ENCODE data around the gene ANTXRL.
A peak's percentile ranks its signal among the peaks of the same experiment; 100 is the strongest.
"Not testable (repeated sequence)": the region's sequence is repeated elsewhere in the genome, so short reads cannot be mapped to it uniquely, and the experiment has no call there.

ANTXRL gene

GRCh38 chr10:46295350-46296010 lies 8.7 kb downstream of the ANTXRL start:
- not testable (repeated sequence) for DNase-seq

GRCh38 chr10:46296086-46296485 lies 9.3 kb downstream of the ANTXRL start:
- not testable (repeated sequence) for DNase-seq

- no peak for DNase-seq
Observed at GRCh38 chr10:46296641-46297141, 9.9 kb downstream of the ANTXRL start.

DNA sequence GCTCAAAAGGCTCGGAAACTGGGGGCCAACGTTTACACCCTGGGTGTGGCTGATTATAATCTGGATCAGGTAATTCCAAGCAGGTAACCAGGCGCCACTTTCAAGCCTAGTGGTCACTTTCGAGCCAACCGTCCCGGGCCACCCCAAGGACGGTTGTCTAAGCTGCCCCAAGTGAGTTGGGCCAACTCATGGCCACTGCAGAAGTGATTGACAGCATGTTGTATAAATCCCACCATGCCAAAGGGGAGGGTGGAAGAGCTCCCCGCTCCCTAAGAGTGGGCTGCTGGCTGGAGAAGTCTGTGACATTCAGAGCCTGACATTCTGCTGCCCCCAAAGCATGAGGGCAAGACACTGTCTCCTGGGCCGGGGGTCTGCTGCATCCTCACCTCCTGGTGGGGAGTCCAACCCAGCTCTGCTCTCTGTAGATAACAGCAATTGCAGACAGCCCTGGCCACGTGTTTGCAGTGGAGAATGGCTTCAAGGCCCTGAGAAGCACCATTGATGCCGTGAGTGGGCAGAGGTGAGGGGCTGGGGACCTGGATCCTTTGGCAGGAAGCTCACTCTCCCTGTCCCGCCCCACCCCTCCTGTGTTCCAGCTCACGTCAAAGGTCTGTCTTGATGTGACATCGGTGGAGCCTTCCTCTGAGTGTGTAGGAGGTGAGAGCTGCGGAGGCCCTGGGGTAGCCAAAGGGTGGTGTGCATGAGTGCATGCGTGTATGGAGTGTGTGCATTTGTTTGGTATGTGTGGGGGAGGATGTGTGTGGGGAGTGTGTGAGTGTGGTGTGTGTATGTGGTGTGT lies 10.8 kb downstream of the ANTXRL start:
- no peak for DNase-seq

DNA sequence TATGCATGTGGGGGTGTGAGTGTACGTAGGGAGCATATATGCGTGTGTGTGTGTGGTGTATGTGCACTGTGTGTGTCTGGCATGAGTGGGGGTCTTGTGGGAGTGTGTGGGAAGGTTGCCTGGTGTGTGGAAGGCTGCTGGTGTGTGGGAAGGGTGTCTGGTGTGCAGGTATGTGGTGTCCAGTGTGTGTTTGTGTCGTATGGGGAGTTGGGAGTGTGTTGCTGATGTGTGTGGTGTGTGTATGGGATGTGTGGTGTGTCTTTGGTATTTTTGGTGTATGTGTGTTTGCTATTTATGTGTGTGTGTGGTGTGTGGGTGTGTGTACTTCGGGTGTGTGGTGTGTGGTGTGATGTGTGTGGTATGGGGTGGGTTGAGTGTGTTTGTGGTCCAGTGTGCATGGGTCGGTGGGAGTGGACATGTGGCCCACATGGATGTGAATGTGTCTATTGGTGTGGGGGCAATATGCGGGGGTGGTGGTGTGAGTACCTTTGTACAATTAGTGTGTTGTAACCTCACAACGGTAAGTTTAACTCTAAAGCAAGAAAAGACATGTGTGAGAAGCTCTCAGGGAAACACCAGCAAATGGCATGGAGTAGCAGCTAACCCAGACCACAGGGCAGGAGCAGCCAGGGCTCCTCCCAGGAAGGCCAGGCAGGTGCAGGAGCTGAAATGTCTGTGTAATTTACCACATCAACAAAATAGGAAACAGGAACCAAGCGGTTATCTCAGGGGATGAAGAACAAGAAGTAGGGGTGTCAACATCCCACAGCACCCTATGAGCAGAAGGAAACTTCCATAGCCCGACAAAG lies 11.9 kb downstream of the ANTXRL start:
- DNase-seq, result no peak

GRCh38 chr10:46299286-46299535 lies 12.4 kb downstream of the ANTXRL start:
- no peak for DNase-seq

DNA sequence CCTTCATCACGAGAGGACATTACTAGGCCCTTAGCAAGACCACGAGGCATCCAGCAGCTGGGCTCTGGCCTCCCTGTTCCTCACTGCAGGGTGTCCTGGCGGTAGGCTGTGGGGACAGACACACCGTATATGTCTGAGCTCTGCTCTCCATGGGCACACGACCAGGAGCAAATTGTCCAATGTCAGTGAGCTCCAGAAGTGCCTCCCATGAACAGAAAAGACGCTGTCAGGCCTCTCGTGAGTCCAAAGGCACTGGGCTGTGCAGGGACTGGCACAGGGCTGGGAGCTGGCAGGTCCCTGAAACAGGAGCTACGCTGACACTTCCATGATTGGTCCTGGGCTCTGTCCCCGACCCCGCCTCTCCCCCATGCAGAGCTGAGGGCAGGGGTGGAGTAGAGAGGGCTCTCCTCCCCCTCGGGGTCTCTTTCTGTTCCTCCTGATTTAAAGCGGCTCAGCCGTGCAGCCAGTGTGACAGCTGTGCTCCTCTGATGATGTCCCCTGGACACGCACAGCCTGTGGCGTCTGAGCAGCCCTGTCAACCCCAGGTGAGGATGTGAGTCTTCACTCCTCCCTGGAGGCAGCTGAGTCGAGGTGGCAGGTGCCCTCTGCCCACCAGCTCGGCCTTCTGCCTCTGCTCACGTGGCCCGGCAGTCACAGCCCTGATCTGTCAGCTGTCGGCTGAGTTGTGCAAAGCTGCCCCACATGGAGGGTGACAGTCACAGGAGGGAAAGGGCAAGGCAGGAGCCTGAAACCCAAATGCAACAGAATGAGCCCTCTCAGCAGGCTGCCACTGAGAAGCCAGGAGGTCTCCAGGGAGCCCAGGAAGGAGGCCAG lies 13.0 kb downstream of the ANTXRL start:
- DNase-seq, result no peak

DNA sequence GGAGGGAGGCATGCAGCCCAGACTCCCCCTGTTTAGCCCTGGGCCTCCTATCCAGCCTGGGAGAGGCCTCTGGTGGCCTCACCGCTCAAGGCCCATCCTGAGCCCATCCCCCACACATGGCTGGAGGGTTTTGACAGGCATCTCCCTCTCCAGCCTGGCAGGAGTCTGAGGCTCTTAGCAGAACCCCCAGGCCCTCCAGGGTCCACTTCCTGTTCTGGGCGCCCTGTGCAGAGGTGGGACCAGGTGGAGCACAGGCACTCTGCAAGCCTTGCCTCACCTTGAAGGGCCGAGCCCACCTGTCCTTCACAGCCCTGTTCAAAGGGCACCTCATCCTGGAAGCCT lies 13.5 kb downstream of the ANTXRL start:
- DNase-seq, result not testable (repeated sequence)

GRCh38 chr10:46301056-46301645 lies 14.4 kb downstream of the ANTXRL start:
- peak in 2 of 14 donors; percentile 19 to 30 for DNase-seq

DNA sequence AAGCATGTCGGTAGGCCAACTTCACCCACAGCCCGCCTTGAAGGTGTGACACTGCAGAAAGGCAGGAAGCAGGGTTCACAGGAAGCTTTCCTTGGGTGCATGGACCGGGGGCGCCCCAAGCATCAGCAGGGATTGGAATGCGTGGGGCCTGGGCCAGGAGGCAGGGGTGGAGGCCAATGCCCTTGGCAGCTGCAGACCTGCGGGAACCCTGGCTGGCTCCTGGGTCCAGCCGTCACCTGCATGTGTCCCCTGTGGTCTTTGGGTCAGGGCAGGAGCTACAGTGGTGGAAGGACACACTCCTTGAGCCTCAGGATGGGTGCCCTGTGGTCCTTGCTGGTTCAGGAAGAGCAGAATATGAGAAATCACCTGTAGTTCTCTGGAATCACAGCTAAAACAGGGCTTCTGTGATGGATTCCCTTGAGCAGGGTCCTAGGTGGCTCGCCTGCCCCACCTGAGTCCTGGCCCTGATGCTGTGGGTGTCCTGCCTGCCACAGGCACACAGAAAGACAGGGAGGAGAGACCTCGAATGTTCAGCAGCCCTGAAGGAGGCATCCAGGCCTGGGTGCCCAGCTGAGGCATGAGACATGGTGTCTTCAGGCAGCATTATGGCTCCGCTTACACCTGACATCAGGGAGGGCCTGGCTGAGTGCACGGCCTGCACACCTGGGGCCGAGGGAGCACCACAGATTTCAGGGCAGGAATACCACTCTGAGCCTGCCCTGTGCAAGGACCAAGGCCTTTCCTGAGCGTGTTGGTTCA lies 15.1 kb downstream of the ANTXRL start:
- DNase-seq, result no peak

DNA sequence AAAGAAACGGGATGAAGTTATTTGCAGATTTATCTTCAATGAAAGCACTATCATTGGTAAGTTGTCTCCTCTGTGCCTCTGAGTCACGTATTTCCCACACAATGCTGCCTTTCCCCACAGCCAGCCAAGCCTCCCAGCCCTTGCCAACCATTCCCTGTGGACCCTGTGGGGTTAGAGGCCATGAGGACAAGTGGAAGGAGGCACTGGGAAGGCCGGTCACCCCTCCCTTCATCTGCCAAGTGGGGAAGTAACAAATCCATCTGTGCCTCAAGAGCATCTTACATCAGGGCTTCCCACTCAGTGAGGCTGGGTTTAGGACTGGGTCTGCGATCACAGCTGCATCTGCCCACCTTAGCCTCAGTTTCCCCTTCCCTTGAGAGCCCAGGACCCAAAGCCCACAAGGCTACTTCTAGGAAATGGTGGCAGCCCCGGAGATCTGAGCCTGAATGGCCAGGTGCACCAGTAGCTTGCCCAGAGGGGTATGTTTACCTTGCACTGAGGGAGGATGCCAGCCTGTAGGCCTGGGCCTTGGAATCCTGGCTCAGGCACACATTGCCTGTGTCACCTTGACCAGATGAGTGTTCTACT lies 16.1 kb downstream of the ANTXRL start:
- DNase-seq, result not testable (repeated sequence)

GRCh38 chr10:46304062-46304461 lies 17.3 kb downstream of the ANTXRL start:
- no peak for DNase-seq

- DNase-seq, result not testable (repeated sequence)
Observed at GRCh38 chr10:46304671-46305070, 17.9 kb downstream of the ANTXRL start.

DNA sequence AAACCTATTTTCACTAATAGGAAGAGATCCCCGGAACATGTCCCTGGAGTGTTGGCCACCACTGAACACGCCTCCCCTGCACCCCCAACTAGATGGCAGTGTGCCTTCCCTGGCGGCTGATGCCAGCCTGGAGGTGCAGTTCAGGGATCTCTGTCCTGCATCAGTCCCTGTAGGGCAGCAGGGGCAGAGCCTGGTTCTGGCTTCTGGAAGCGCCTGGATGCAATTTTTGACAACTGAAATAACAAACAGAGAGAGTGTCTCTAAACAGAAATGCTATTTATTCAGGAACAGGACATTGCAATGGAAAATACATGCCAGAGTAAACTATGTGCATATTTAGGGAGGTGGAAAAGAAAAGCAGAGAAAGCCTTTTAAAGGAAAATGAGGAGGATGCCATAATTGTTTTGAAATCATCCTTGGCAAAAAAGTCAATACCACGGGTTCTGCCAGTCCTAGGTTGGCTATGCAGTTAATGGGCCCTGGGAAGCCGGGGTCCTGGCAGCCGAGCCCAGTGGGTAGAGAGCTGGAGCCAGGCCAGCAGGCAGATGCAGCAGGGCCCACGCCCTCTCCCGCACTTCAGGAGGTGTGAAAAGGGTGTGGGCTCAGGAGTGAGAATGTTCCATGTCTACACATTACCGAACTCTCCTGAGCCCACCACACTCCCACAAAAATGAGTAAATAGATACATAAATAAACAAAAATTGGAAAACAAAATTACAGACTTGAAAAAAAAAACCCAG lies 18.5 kb downstream of the ANTXRL start:
- DNase-seq, result no peak

DNA sequence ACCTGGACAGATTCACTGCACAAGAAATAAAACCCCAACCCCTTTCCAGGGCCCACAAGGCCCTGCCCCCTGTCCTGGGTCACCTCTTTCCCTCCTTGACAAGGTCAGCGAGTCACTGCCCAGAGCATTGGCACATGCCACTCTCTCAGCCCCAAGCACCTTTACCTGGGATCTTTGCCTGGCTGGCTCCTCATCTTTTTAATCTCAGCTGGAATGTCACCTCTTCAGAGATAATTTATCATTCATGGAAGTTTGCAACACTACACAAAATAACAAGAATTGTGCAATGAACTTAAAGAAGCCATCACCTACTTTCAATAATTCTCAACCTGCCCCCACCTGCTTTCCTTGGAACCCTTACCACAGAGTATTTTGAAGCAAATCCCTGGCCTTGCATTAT lies 19.2 kb downstream of the ANTXRL start:
- DNase-seq, result no peak

DNA sequence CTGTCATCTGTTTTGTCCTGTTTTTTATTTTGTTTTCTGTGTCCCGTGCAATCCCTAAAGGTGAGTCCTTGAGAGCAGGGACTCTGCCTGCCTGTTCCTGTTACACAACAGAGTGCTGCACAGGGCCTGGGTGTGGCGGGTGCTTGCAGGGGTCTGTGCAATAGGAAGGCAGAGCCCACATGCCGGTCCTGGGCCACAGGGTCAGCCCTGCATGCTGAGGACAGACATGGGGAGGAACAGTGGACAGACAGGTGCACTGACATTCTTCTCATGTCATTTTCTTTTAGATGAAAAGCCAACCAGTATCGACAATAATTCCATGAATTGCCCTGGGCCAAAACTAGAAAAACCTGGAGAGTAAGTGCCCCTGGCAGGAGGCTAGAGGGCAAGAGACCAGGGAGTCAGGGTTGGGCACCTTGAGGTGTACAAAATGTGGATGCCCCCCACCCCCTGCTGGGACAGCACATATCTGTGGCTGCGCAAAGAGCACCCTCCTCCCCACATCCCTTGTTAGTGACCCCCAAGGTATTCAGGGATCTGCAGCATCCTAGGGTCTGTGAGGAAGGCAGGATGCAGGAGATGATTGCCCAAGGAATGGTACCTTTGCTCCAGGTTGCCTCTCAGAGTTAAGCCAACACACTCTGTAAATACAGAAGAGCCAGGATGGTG lies 19.9 kb downstream of the ANTXRL start:
- DNase-seq, result no peak

DNA sequence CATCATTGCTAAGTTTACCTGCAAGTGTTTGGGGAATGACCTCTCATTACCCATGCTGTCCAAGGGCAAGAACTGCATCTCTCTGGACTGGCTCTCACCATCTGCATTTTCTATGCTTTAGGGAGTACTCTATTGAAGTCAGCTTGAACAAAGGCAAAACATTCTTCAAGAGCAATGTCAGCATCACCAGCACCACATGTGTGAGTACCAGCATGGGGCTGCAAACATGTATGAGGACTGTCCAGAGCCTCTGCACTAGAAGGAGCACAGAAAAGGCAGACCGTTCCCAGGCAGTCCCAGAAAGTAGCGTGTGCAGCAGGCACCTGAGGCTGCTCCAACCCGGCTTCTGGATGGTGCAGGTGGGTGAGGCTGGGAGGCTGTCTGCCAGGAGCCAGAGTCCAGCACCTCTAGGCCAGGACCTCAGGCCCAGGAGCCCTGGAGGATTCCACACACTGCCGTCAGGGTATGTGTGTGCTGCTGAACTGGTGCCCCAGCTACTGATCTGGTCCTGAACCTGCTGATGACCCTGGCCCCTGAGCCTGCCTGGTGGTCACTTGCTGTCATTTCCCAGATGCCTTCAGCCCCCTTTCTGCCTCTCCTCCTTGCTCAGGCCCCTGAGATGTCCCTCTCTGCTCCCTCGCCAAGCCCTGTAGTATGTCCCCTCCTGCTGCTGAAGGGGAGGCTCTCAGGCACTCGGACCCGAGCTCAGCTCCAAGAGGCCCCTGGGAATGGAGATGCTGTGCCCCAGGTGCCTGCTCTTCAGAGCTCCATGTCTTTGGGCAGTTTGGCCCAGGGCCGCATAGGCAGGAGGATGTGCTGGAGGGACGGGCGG lies 20.7 kb downstream of the ANTXRL start:
- no peak for DNase-seq

DNA sequence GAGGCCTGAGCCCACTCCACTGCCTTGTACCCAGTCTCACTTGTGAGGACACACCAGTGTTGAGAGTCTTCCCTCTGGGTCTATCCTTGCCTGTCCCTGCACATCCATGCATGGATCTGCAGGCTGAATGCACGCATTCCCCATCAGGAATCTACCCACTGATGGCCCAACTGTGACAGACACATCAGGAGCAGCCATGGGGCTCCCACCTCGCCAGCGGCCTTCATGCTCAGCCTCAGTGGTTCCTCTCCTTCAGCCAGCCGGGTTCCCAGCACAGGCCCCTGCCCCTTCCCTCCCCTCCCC lies 21.3 kb downstream of the ANTXRL start:
- no peak for DNase-seq

Data from C1 segment of cervical spinal cord (tissue), 14 donors.